LNCaP clone FGC (cell line): ENCODE data around the gene PIK3R6.

ENCODE experiments used
- DNase-seq: peaks from one replicate; pipeline ENCODE4 v3.0.0-alpha.2; 2011; ENCODE audit warnings: low read depth
- H3K4me3 ChIP-seq: 2 replicates; pipeline ENCODE4 v1.5.1; 2011; ENCODE audit warnings: mild to moderate bottlenecking, low read depth, low read length, control low read depth
- CTCF ChIP-seq: IDR thresholded peaks from 2 replicates; pipeline ENCODE4 v1.5.1; 2012; ENCODE audit warnings: mild to moderate bottlenecking; ENCODE audit not compliant: control insufficient read depth, insufficient read depth; ENCODE audit errors: extremely low read depth

PIK3R6 gene

GRCh38 chr17:8894202-8894671, 26.8 kb upstream of the PIK3R6 start:
- TF ChIP-seq CTCF = no peak
- H3K4me3 ChIP-seq = no peak overlapping the region
- no peak for DNase-seq

- no peak overlapping the region for H3K4me3 ChIP-seq
- DNase-seq = no peak
- no peak for TF ChIP-seq CTCF
Observed at GRCh38 chr17:8893621-8894201, 26.2 kb upstream of the PIK3R6 start.

DNA sequence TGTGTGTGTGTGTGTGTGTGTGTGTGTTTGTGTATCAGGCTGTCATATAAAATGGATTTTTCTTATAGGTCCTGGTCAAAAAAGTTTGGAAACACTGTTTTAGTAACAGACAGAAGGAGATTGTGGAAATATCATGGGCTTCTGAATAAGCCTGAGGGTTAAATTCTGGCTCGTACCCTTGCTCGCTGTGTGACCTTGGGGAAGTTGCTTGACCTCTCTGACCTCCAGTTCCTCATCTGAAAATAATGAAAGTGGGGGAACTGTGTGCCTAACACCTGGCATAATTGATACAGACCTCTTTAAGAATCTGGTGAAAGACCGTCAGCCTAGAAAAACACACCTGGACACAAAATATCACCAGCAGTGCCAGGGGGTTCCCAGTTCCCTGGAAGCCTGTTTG, 25.6 kb upstream of the PIK3R6 start:
- no peak for DNase-seq
- TF ChIP-seq CTCF = no peak
- H3K4me3 ChIP-seq = no peak overlapping the region

GRCh38 chr17:8892338-8892690, 24.8 kb upstream of the PIK3R6 start:
- no peak for TF ChIP-seq CTCF
- no peak overlapping the region for H3K4me3 ChIP-seq

GRCh38 chr17:8890671-8891070, 23.2 kb upstream of the PIK3R6 start:
- no peak overlapping the region for H3K4me3 ChIP-seq
- no peak for DNase-seq
- TF ChIP-seq CTCF = no peak

More at GRCh38 chr17:8892338-8892690, 24.8 kb upstream of the PIK3R6 start:
- DNase-seq = no peak

- no peak for TF ChIP-seq CTCF
- DNase-seq = no peak
Observed at GRCh38 chr17:8889458-8890210, 22.2 kb upstream of the PIK3R6 start.

More at GRCh38 chr17:8889458-8890210, 22.2 kb upstream of the PIK3R6 start:
- H3K4me3 ChIP-seq = no peak overlapping the region
